H1 (cell line): Measurements from ENCODE around the gene USP13.

ENCODE experiments used
- CTCF ChIP-seq, 3 experiments: IDR thresholded peaks; 1 replicate in 2 of 3; 2 replicates in 1 of 3; pipeline versions ENCODE4 v1.5.1 to v1.6.1; 2011; ENCODE audit warnings: low read length in 3 of 3, mild to moderate bottlenecking in 3 of 3, inconsistent platforms in 2 of 3, low read depth in 1 of 3, moderate library complexity in 1 of 3; ENCODE audit not compliant: insufficient read depth in 1 of 3; ENCODE audit errors: control extremely low read depth in 1 of 3
- EZH2 ChIP-seq: fragments of 200-600 bp; sonication (generic); IDR thresholded peaks from 2 replicates; pipeline ENCODE4 v1.7.1; 2012; ENCODE audit warnings: low read depth, mild to moderate bottlenecking, moderate library complexity, low read length, inconsistent platforms; ENCODE audit not compliant: severe bottlenecking
- POLR2A ChIP-seq, 2 experiments: IDR thresholded peaks; 1 replicate in 1 of 2; 2 replicates in 1 of 2; pipeline ENCODE4 v1.6.1; 2011; ENCODE audit warnings: low read depth in 2 of 2, low read length in 2 of 2, mild to moderate bottlenecking in 2 of 2; ENCODE audit errors: control extremely low read depth in 1 of 2
- SRF ChIP-seq: IDR thresholded peaks from 2 replicates; pipeline ENCODE4 v1.6.1; 2011; ENCODE audit warnings: mild to moderate bottlenecking, low read depth, low read length, moderate library complexity

- TF ChIP-seq POLR2A (IDR thresholded peaks at IDR 0.05; ENCODE audit: control extremely low read depth in 1 of 2, low read depth in 2 of 2, low read length in 2 of 2) (no peak), SRF (no peak), EZH2 (no peak), CTCF (IDR thresholded peaks at IDR 0.05; ENCODE audit: control extremely low read depth in 1 of 3, insufficient read depth in 1 of 3, low read depth in 1 of 3, low read length in 3 of 3) (no peak)
Measured at GRCh38 chr3:179716226-179716625, 63.4 kb downstream of the USP13 start.
